ENCODE data around the gene SLC25A13. TPM values are rescaled to one million over a fixed set of nuclear protein-coding genes. Genes with fewer than 3 reads are reported as not detected.
A peak's percentile ranks its signal among the peaks of the same experiment; 100 is the strongest.

Gene SLC25A13
- total and polyA plus RNA-seq, 2 experiments from 2014 or later, result 4.8 to 19.1 TPM

DNA sequence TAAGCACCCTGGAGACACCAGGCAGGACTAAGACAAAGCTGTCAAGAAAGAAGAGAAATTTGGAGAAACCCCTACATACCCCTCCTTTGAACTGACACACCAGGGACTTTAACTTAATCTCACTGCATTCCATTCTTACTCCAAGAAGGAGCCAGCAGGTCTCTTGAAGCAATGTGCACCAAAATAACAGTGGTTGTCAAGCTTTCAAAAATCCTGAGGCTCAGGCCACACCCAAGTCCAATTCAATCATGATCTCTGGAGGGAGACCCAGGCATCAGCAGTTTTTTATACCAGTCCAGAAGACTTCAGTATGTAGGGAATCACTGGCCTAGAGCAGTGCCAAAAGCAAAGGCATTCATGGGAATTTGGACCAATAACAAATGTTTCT is 6.8 kb downstream of the SLC25A13 start:
- no peak overlapping the region for H3K4me3 ChIP-seq
- no peak for DNase-seq
- H3K79me2 ChIP-seq (ENCODE audit: insufficient read depth), result peaks cover 36% of the 10 kb centered on the region
- no peak overlapping the region for H3K9ac ChIP-seq
- H3K9me3 ChIP-seq (ENCODE audit: low read depth), result no peaks in the 10 kb centered on the region
- in situ Hi-C loops (cut with MboI), result no loop called here
- no peak overlapping the region for H2AFZ ChIP-seq
- no peak overlapping the region for H3K27ac ChIP-seq
- no peaks in the 10 kb centered on the region for H3K27me3 ChIP-seq (replicated peaks; ENCODE audit: insufficient read depth)
- no peak for TF ChIP-seq EZH2phosphoT487 (IDR thresholded peaks at IDR 0.05; ENCODE audit: insufficient read depth, low read depth)
- no peak for TF ChIP-seq EZH2 (IDR thresholded peaks at IDR 0.05; ENCODE audit: insufficient read depth, poor library complexity, severe bottlenecking)
- no peaks in the 10 kb centered on the region for H3F3A ChIP-seq (ENCODE audit: insufficient read depth)
- H3K4me1 ChIP-seq (ENCODE audit: insufficient read depth), result no peaks in the 10 kb centered on the region
- no peaks in the 10 kb centered on the region for H3K9me2 ChIP-seq (ENCODE audit: insufficient read depth)
- no peaks in the 10 kb centered on the region for H4K20me1 ChIP-seq (ENCODE audit: insufficient read depth)
- H3K36me3 ChIP-seq (ENCODE audit: low read depth), result no peaks in the 10 kb centered on the region
- H3K4me2 ChIP-seq (ENCODE audit: unreplicated experiment), result no peak overlapping the region

GRCh38 chr7:96314402-96315124 is 7.3 kb downstream of the SLC25A13 start:
- Histone ChIP-seq H4K20me1 (ENCODE audit: insufficient read depth) (no peaks in the 10 kb centered on the region), H3K4me1 (ENCODE audit: insufficient read depth) (no peaks in the 10 kb centered on the region), H3K9me2 (ENCODE audit: insufficient read depth) (no peaks in the 10 kb centered on the region), H3K4me2 (ENCODE audit: unreplicated experiment) (no peak overlapping the region), H2AFZ (no peak overlapping the region), H3K9me3 (ENCODE audit: low read depth) (no peaks in the 10 kb centered on the region), H3F3A (ENCODE audit: insufficient read depth) (no peaks in the 10 kb centered on the region), H3K79me2 (ENCODE audit: insufficient read depth) (peaks cover 31% of the 10 kb centered on the region), H3K27ac (no peak overlapping the region), H3K36me3 (ENCODE audit: low read depth) (no peaks in the 10 kb centered on the region), H3K4me3 (no peak overlapping the region), H3K27me3 (replicated peaks; ENCODE audit: insufficient read depth) (no peaks in the 10 kb centered on the region), H3K9ac (no peak overlapping the region)
- DNase-seq, result peak; percentile 7
- WGBS, 2 experiments (ENCODE audit: low coverage in 1 of 2, low lambda C conversion rate in 2 of 2, missing lambda C conversion rate in 2 of 2), result 93 to 98% methylated on average over 4 of the region's 4 CpGs
- in situ Hi-C loops (cut with MboI), result no loop called here
- TF ChIP-seq EZH2 (IDR thresholded peaks at IDR 0.05; ENCODE audit: insufficient read depth, poor library complexity, severe bottlenecking) (no peak), EZH2phosphoT487 (IDR thresholded peaks at IDR 0.05; ENCODE audit: insufficient read depth, low read depth) (no peak)

- Histone ChIP-seq H3K4me2 (ENCODE audit: unreplicated experiment) (no peak overlapping the region), H4K20me1 (ENCODE audit: insufficient read depth) (no peaks in the 10 kb centered on the region)
- no peak for DNase-seq
These were observed 8.0 kb downstream of the SLC25A13 start for GRCh38 chr7:96313940-96314339.

DNA sequence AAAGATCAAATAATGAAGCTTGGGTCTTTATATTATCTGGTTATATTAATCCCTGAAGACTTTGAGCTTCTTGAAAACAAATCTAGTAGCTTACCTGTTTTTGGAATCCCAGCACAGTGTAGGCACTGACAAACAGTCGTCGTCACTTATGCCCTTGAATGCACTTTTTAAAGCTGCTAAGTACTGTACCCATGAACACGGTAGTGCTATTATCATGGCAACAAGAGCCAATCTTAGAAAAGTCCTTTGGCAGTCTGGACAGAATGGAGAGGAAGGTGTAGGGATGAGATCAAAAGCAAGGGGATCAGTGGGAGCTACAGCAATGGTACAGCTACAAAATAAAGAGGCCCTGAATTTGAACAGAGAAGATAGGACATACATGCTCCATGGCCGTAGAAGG is 9.4 kb downstream of the SLC25A13 start:
- 95 to 96% methylated on average over 4 of the region's 4 CpGs for WGBS, 2 experiments (ENCODE audit: low coverage in 1 of 2, low lambda C conversion rate in 2 of 2, missing lambda C conversion rate in 2 of 2)
- DNase-seq, result no peak
- peaks cover 13% of the 10 kb centered on the region; the same call in 1 of the 2 replicates for H3K79me2 ChIP-seq (ENCODE audit: insufficient read depth)
- H3K9me2 ChIP-seq (ENCODE audit: insufficient read depth), result no peaks in the 10 kb centered on the region
- H2AFZ ChIP-seq, result no peak overlapping the region
- H3K27ac ChIP-seq, result no peak overlapping the region
- H3K4me1 ChIP-seq (ENCODE audit: insufficient read depth), result no peaks in the 10 kb centered on the region
- H3K36me3 ChIP-seq (ENCODE audit: low read depth), result no peaks in the 10 kb centered on the region
- no peaks in the 10 kb centered on the region for H3K9me3 ChIP-seq (ENCODE audit: low read depth)
- H3K4me2 ChIP-seq (ENCODE audit: unreplicated experiment), result no peak overlapping the region
- no peak overlapping the region for H3K9ac ChIP-seq
- no peaks in the 10 kb centered on the region for H4K20me1 ChIP-seq (ENCODE audit: insufficient read depth)
- H3K27me3 ChIP-seq (replicated peaks; ENCODE audit: insufficient read depth), result no peaks in the 10 kb centered on the region
- in situ Hi-C loops (cut with MboI), result no loop called here
- TF ChIP-seq EZH2 (IDR thresholded peaks at IDR 0.05; ENCODE audit: insufficient read depth, poor library complexity, severe bottlenecking) (no peak), EZH2phosphoT487 (IDR thresholded peaks at IDR 0.05; ENCODE audit: insufficient read depth, low read depth) (no peak)
- H3F3A ChIP-seq (ENCODE audit: insufficient read depth), result no peaks in the 10 kb centered on the region
- no peak overlapping the region for H3K4me3 ChIP-seq

More at GRCh38 chr7:96313940-96314339, 8.0 kb downstream of the SLC25A13 start:
- H3F3A ChIP-seq (ENCODE audit: insufficient read depth), result no peaks in the 10 kb centered on the region
- TF ChIP-seq EZH2phosphoT487 (IDR thresholded peaks at IDR 0.05; ENCODE audit: insufficient read depth, low read depth) (no peak), EZH2 (IDR thresholded peaks at IDR 0.05; ENCODE audit: insufficient read depth, poor library complexity, severe bottlenecking) (no peak)
- no peak overlapping the region for H3K27ac ChIP-seq
- no peaks in the 10 kb centered on the region for H3K4me1 ChIP-seq (ENCODE audit: insufficient read depth)
- no peak overlapping the region for H2AFZ ChIP-seq
- H3K9me3 ChIP-seq (ENCODE audit: low read depth), result no peaks in the 10 kb centered on the region
- no peak overlapping the region for H3K9ac ChIP-seq
- H3K79me2 ChIP-seq (ENCODE audit: insufficient read depth), result peaks cover 24% of the 10 kb centered on the region
- no peaks in the 10 kb centered on the region for H3K27me3 ChIP-seq (replicated peaks; ENCODE audit: insufficient read depth)
- no peaks in the 10 kb centered on the region for H3K36me3 ChIP-seq (ENCODE audit: low read depth)
- no peak overlapping the region for H3K4me3 ChIP-seq
- in situ Hi-C loops (cut with MboI), result no loop called here
- WGBS, 2 experiments (ENCODE audit: low coverage in 1 of 2, low lambda C conversion rate in 2 of 2, missing lambda C conversion rate in 2 of 2), result 93 to 96% methylated on average over 3 of the region's 3 CpGs
- no peaks in the 10 kb centered on the region for H3K9me2 ChIP-seq (ENCODE audit: insufficient read depth)
